Cardiac muscle cell (in vitro differentiated cells and primary cell): ENCODE measurements around the gene CDHR3. TPM values are rescaled to one million over a fixed set of nuclear protein-coding genes. Genes with fewer than 3 reads are reported as not detected.

Experiments used
- DNase-seq, 2 donors: peaks; one replicate each; pipeline versions ENCODE4 v3.0.0 to v3.0.0-alpha.2; 2010 to 2017; ENCODE audit warnings: low read depth in 1 of 2, low spot score in 1 of 2
- H3K27ac ChIP-seq: fragments of 200-600 bp; sonication (generic); 2 replicates; pipeline ENCODE4 v1.5.1; 2016
- H3K27me3 ChIP-seq: fragments of 200-600 bp; sonication (generic); 2 replicates; pipeline ENCODE4 v1.6.0; 2016; ENCODE audit warnings: control low read depth
- H3K36me3 ChIP-seq: fragments of 200-600 bp; sonication (generic); 2 replicates; pipeline ENCODE4 v1.5.1; 2016; ENCODE audit warnings: control low read depth
- H3K4me1 ChIP-seq: fragments of 200-600 bp; sonication (generic); 2 replicates; pipeline ENCODE4 v1.8.1; 2017; ENCODE audit warnings: low read depth, mild to moderate bottlenecking, mixed run types
- H3K4me3 ChIP-seq: fragments of 200-600 bp; sonication (generic); 2 replicates; pipeline ENCODE4 v1.5.1; 2016; ENCODE audit warnings: mild to moderate bottlenecking
- H3K9me3 ChIP-seq: fragments of 200-600 bp; sonication (generic); 2 replicates; pipeline ENCODE4 v1.5.1; 2017; ENCODE audit warnings: low read depth, mild to moderate bottlenecking, control low read depth
- CTCF ChIP-seq: IDR thresholded peaks from 2 replicates; pipeline ENCODE4 v1.5.1; 2012; ENCODE audit warnings: low read depth, mild to moderate bottlenecking, low read length
- polyA plus RNA-seq: library from polyadenylated mRNA; unstranded; fragments of >200 nt; fragmentation: Nextera tagmentation; extraction: Ambion mirVana; gene quantifications from 2 replicates; pipeline ENCODE4 v1.2.1, GENCODE V29; 2016
- total RNA-seq: library from RNA; depleted of rRNA; stranded (reverse); fragments of >200 nt; gene quantifications from 2 replicates; pipeline ENCODE4 v1.2.3, GENCODE V29; 2016

CDHR3 gene
- total and polyA plus RNA-seq, 2 experiments from 2014 or later: 9.3 to 12.2 TPM

GRCh38 chr7:106041140-106041717 lies 78.2 kb downstream of the CDHR3 start:
- H3K27me3 ChIP-seq: no peaks in the 10 kb centered on the region

GRCh38 chr7:106042196-106042611 lies 79.1 kb downstream of the CDHR3 start:
- H3K27me3 ChIP-seq: no peaks in the 10 kb centered on the region
- no peak overlapping the region for H3K4me3 ChIP-seq
- no peak for TF ChIP-seq CTCF
- peaks cover 4% of the 10 kb centered on the region for H3K4me1 ChIP-seq
- no peaks in the 10 kb centered on the region for H3K9me3 ChIP-seq
- H3K27ac ChIP-seq: no peak overlapping the region
- H3K36me3 ChIP-seq: no peaks in the 10 kb centered on the region
- peak in 1 of 2 donors; percentile 67 for DNase-seq

More at GRCh38 chr7:106041140-106041717, 78.2 kb downstream of the CDHR3 start:
- Histone ChIP-seq H3K27ac (no peak overlapping the region), H3K36me3 (no peaks in the 10 kb centered on the region), H3K9me3 (no peaks in the 10 kb centered on the region), H3K4me1 (peaks cover 4% of the 10 kb centered on the region), H3K4me3 (no peak overlapping the region)
- peak in 1 of 2 donors; percentile 65 for DNase-seq
- TF ChIP-seq CTCF: peak; percentile 72

- no peak for TF ChIP-seq CTCF
- no peak for DNase-seq
- Histone ChIP-seq H3K36me3 (no peaks in the 10 kb centered on the region), H3K27ac (no peak overlapping the region), H3K4me3 (no peak overlapping the region), H3K4me1 (peaks cover 4% of the 10 kb centered on the region), H3K9me3 (no peaks in the 10 kb centered on the region), H3K27me3 (no peaks in the 10 kb centered on the region)
These were observed 82.1 kb downstream of the CDHR3 start for GRCh38 chr7:106045139-106045538.

GRCh38 chr7:106045586-106045985 lies 82.5 kb downstream of the CDHR3 start:
- TF ChIP-seq CTCF: no peak
- Histone ChIP-seq H3K4me3 (no peak overlapping the region), H3K27me3 (no peaks in the 10 kb centered on the region), H3K9me3 (no peaks in the 10 kb centered on the region), H3K4me1 (peaks cover 4% of the 10 kb centered on the region), H3K27ac (no peak overlapping the region), H3K36me3 (no peaks in the 10 kb centered on the region)
- DNase-seq: peak in 1 of 2 donors; percentile 55

GRCh38 chr7:106047184-106047583 lies 84.1 kb downstream of the CDHR3 start:
- Histone ChIP-seq H3K27me3 (no peaks in the 10 kb centered on the region), H3K36me3 (no peaks in the 10 kb centered on the region), H3K4me3 (no peak overlapping the region), H3K9me3 (no peaks in the 10 kb centered on the region), H3K4me1 (peaks cover 4% of the 10 kb centered on the region), H3K27ac (no peak overlapping the region)
- no peak for DNase-seq
- TF ChIP-seq CTCF: no peak
